ENCODE data around the gene SLFN11. TPM values are rescaled to one million over a fixed set of nuclear protein-coding genes. Genes with fewer than 3 reads are reported as not detected.

SLFN11 gene
- total and polyA plus RNA-seq, 2 of the 8 experiments (the other 6 are each of a cell fraction or from before 2014, with no cell fraction given) = 0.11 to 0.28 TPM

GRCh38 chr17:35377068-35377467, 3.6 kb upstream of the SLFN11 start:
- H3K23me2 ChIP-seq (ENCODE audit: low read depth, low read length) = peaks cover 9% of the 10 kb centered on the region; the same call in 1 of the 2 replicates
- 71% methylated on average over 2 of the region's 2 CpGs; no CpG with 5 or more reads in 1 of the 2 experiments for WGBS, 2 experiments (ENCODE audit: extremely low coverage in 1 of 2, insufficient coverage in 1 of 2, insufficient read length in 1 of 2, insufficient replicate concordance in 2 of 2, low coverage in 1 of 2, low lambda C conversion rate in 2 of 2, missing lambda C conversion rate in 1 of 2)
- TF ChIP-seq EP300 (IDR thresholded peaks at IDR 0.05; ENCODE audit: borderline replicate concordance in 1 of 2, low read depth in 2 of 2, low read length in 2 of 2) (no peak), TCF12 (IDR thresholded peaks at IDR 0.05; ENCODE audit: low read depth, low read length) (no peak), CBX8 (IDR thresholded peaks at IDR 0.05; ENCODE audit: borderline replicate concordance, low read depth, low read length) (no peak), PHF8 (conservative IDR thresholded peaks at IDR 0.05; ENCODE audit: low read depth, low read length) (no peak), GTF2F1 (IDR thresholded peaks at IDR 0.05; ENCODE audit: borderline replicate concordance, low read depth, low read length) (no peak), RXRA (IDR thresholded peaks at IDR 0.05; ENCODE audit: insufficient read depth, low read depth, low read length) (no peak), SP1 (IDR thresholded peaks at IDR 0.05; ENCODE audit: low read depth, low read length) (no peak), BACH1 (IDR thresholded peaks at IDR 0.05; ENCODE audit: low read length) (no peak), TEAD4 (IDR thresholded peaks at IDR 0.05; ENCODE audit: low read depth, low read length) (no peak), RAD21 (IDR thresholded peaks at IDR 0.05 in 1 of 2, conservative IDR thresholded peaks at IDR 0.05 in 1 of 2; ENCODE audit: low read depth in 2 of 2, low read length in 2 of 2) (no peak), TBP (IDR thresholded peaks at IDR 0.05; ENCODE audit: low read depth, low read length) (no peak), CHD2 (IDR thresholded peaks at IDR 0.05; ENCODE audit: low read length) (no peak), SP2 (IDR thresholded peaks at IDR 0.05; ENCODE audit: low read length) (no peak), HDAC6 (IDR thresholded peaks at IDR 0.05; ENCODE audit: low read depth, low read length) (no peak), HDAC2 (IDR thresholded peaks at IDR 0.05; ENCODE audit: borderline replicate concordance in 1 of 2, low read depth in 2 of 2, low read length in 2 of 2) (no peak)

More at GRCh38 chr17:35377068-35377467, 3.6 kb upstream of the SLFN11 start:
- no peak for FAIRE-seq
- no peaks in the 10 kb centered on the region for H4K20me1 ChIP-seq (replicated peaks in 1 of 2; ENCODE audit: control insufficient read depth in 1 of 2, insufficient read depth in 2 of 2, low read length in 2 of 2)
- H3K23ac ChIP-seq (ENCODE audit: insufficient read length) = no peak overlapping the region
- H2AFZ ChIP-seq (ENCODE audit: low read length) = no peak overlapping the region
- peaks cover 29 to 49% (median 34%) of the 10 kb centered on the region in 4 experiments for H3K27me3 ChIP-seq (replicated peaks in 1 of 4; ENCODE audit: control insufficient read depth in 3 of 4, extremely low read depth in 1 of 4, insufficient read depth in 3 of 4, low read length in 3 of 4)
- H4K8ac ChIP-seq (ENCODE audit: extremely low read depth, insufficient read depth, low read length) = no peak overlapping the region
- H2AK5ac ChIP-seq (ENCODE audit: low read depth, low read length) = no peak overlapping the region
- no peak overlapping the region for H3K18ac ChIP-seq (ENCODE audit: extremely low read depth, low read length)
- no peak overlapping the region for H2BK120ac ChIP-seq (replicated peaks; ENCODE audit: low read depth, low read length)
- H3K79me2 ChIP-seq (ENCODE audit: control insufficient read depth in 1 of 2, insufficient read depth in 2 of 2, low read length in 2 of 2) = no peaks in the 10 kb centered on the region
- H3K4me3 ChIP-seq (ENCODE audit: extremely low read depth in 1 of 4, insufficient read depth in 2 of 4, low read depth in 3 of 4, low read length in 4 of 4) = no peak overlapping the region
- ChIA-PET CTCF (ENCODE audit: partially characterized antibody) (no interaction called here), POLR2A (ENCODE audit: partially characterized antibody) (no interaction called here)
- no peak overlapping the region for H3K56ac ChIP-seq (replicated peaks; ENCODE audit: insufficient read length, low read depth, low read length)
- no peak for DNase-seq (ENCODE audit: low read depth in 1 of 2, low spot score in 2 of 2)
- H2BK12ac ChIP-seq (ENCODE audit: low read depth, low read length) = no peak overlapping the region
- no peak overlapping the region for H3K4ac ChIP-seq (replicated peaks; ENCODE audit: insufficient read length, low read depth, low read length)
- no peaks in the 10 kb centered on the region for H3K36me3 ChIP-seq (ENCODE audit: control insufficient read depth in 2 of 4, insufficient read depth in 4 of 4, low read length in 3 of 4)
- no peak overlapping the region for H4K91ac ChIP-seq (replicated peaks; ENCODE audit: insufficient read length, low read length)
- no peak overlapping the region for H3K27ac ChIP-seq (ENCODE audit: low read depth, low read length)
- no peaks in the 10 kb centered on the region for H3K9me3 ChIP-seq (ENCODE audit: insufficient read depth in 2 of 2, low read depth in 1 of 2, low read length in 1 of 2)
- H3K4me2 ChIP-seq (ENCODE audit: insufficient read depth in 1 of 2, low read depth in 2 of 2, low read length in 2 of 2) = no peak overlapping the region
- H2BK15ac ChIP-seq (ENCODE audit: low read length) = no peak overlapping the region
- H2BK5ac ChIP-seq (ENCODE audit: low read depth, low read length) = no peak overlapping the region
- H3K79me1 ChIP-seq (ENCODE audit: low read depth, low read length) = no peaks in the 10 kb centered on the region
- no peak overlapping the region for H3K14ac ChIP-seq (ENCODE audit: insufficient read length)
- H3K9ac ChIP-seq (replicated peaks in 1 of 4; ENCODE audit: extremely low read depth in 1 of 4, low read depth in 3 of 4, low read length in 3 of 4) = no peak overlapping the region
- H2BK20ac ChIP-seq (ENCODE audit: low read length) = no peak overlapping the region
- no peak overlapping the region for H4K5ac ChIP-seq (ENCODE audit: insufficient read length, low read depth, low read length)
- H3K4me1 ChIP-seq (replicated peaks in 1 of 4; ENCODE audit: control insufficient read depth in 3 of 4, insufficient read depth in 4 of 4, low read length in 3 of 4) = peaks cover 0 to 4% (median 3%) of the 10 kb centered on the region in 4 experiments; a peak in 4 of 7 replicates

Measured in H1 (cell line).